ENCODE data around the gene ADCY3.

ADCY3 gene

DNA sequence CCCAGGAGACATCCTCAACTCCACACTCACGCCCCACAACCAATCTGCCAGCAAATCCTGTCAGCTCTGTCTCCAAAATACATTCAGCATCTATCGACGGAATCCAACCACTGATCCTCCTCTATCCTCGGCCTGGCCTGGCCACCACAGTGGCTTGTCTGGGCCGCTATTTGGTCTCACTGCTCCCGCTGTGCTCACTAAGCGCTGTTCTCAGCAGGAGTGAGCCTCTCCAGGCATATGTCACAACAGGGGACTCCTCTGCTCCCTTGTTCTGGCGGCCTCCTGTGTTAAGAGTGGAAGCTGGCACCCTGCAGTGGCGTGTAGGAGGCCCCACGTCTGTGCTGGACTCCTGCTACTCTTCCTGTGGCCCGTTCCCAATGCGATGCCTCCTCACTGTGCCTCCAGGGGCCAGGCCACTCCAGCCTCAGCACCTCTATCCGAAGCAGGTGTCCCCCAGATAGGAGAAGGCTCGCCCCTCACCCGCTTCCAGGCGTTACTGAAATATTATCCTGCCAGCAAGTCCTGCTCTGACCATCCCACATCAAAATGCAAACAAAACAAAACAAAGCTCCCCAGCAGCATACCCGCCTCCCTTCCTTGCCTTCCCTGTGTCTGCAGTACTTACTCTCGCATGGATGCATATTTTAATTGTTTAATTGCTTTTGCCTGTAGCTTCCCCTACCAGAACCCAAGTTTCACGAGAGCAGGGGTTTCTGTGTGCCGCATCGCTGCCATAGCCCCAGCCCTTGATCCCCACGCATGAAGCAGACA lies 86.9 kb downstream of the ADCY3 start:
- TF ChIP-seq TCF12 (IDR thresholded peaks at IDR 0.05; ENCODE audit: low read depth) (peak; percentile 96), TAF1 (IDR thresholded peaks at IDR 0.05; ENCODE audit: low read depth) (no peak), CEBPB (IDR thresholded peaks at IDR 0.05) (peak; percentile 71), FOXM1 (IDR thresholded peaks at IDR 0.05; ENCODE audit: borderline replicate concordance, low read depth) (0 out of 2 replicates have a peak, but pooled peaks have one; percentile 64), TEAD4 (IDR thresholded peaks at IDR 0.05) (peak; percentile 81), ZBTB7A (IDR thresholded peaks at IDR 0.05; ENCODE audit: low read depth) (no peak), YY1 (IDR thresholded peaks at IDR 0.05; ENCODE audit: low read depth) (no peak), CREB1 (IDR thresholded peaks at IDR 0.05; ENCODE audit: low read depth) (no peak), EP300 (IDR thresholded peaks at IDR 0.05; ENCODE audit: borderline replicate concordance) (peak; percentile 90), RAD21 (IDR thresholded peaks at IDR 0.05; ENCODE audit: low read depth) (peak; percentile 21; the same call in 1 of the 2 replicates), NFIC (IDR thresholded peaks at IDR 0.05) (peak; percentile 87), EGR1 (IDR thresholded peaks at IDR 0.05) (peak; percentile 21; the same call in 1 of the 2 replicates)
- TF ChIP-seq, protein P1, sequence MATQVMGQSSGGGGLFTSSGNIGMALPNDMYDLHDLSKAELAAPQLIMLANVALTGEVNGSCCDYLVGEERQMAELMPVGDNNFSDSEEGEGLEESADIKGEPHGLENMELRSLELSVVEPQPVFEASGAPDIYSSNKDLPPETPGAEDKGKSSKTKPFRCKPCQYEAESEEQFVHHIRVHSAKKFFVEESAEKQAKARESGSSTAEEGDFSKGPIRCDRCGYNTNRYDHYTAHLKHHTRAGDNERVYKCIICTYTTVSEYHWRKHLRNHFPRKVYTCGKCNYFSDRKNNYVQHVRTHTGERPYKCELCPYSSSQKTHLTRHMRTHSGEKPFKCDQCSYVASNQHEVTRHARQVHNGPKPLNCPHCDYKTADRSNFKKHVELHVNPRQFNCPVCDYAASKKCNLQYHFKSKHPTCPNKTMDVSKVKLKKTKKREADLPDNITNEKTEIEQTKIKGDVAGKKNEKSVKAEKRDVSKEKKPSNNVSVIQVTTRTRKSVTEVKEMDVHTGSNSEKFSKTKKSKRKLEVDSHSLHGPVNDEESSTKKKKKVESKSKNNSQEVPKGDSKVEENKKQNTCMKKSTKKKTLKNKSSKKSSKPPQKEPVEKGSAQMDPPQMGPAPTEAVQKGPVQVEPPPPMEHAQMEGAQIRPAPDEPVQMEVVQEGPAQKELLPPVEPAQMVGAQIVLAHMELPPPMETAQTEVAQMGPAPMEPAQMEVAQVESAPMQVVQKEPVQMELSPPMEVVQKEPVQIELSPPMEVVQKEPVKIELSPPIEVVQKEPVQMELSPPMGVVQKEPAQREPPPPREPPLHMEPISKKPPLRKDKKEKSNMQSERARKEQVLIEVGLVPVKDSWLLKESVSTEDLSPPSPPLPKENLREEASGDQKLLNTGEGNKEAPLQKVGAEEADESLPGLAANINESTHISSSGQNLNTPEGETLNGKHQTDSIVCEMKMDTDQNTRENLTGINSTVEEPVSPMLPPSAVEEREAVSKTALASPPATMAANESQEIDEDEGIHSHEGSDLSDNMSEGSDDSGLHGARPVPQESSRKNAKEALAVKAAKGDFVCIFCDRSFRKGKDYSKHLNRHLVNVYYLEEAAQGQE (IDR thresholded peaks at IDR 0.05; ENCODE audit: low read depth), result no peak
- TF ChIP-seq, protein P2, sequence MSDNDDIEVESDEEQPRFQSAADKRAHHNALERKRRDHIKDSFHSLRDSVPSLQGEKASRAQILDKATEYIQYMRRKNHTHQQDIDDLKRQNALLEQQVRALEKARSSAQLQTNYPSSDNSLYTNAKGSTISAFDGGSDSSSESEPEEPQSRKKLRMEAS (IDR thresholded peaks at IDR 0.05), result peak; percentile 54
- TF ChIP-seq, protein P3, sequence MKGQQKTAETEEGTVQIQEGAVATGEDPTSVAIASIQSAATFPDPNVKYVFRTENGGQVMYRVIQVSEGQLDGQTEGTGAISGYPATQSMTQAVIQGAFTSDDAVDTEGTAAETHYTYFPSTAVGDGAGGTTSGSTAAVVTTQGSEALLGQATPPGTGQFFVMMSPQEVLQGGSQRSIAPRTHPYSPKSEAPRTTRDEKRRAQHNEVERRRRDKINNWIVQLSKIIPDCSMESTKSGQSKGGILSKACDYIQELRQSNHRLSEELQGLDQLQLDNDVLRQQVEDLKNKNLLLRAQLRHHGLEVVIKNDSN (IDR thresholded peaks at IDR 0.05), result no peak

DNA sequence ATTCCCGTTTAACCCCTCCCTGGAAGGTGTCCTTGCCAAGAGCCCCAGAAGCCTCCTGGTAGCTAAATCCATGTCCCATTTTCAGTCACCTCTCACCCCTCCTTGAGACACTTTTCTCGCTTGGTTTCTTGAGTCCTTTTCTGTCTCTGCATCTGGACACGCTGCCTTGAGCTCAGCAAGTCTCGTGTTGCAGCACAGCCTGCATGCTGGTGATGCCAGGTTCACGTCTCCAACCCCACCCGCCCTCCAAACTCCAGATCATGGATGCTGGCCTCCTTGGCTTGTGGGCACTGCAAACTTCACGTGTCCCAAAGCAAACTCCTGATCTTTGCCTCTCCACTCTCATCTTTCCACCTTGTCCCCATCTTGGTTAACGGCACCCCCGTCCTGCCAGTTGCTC lies 87.5 kb downstream of the ADCY3 start:
- TF ChIP-seq YY1 (IDR thresholded peaks at IDR 0.05; ENCODE audit: low read depth), result 0 out of 2 replicates have a peak, but pooled peaks have one; percentile 10
- TF ChIP-seq EGR1 (IDR thresholded peaks at IDR 0.05), result no peak
- peak; percentile 18; the same call in 1 of the 2 replicates for TF ChIP-seq TAF1 (IDR thresholded peaks at IDR 0.05; ENCODE audit: low read depth)
- TF ChIP-seq, protein P2 (IDR thresholded peaks at IDR 0.05), result peak; percentile 45; the same call in 1 of the 2 replicates
- TF ChIP-seq ZBTB7A (IDR thresholded peaks at IDR 0.05; ENCODE audit: low read depth), result 0 out of 2 replicates have a peak, but pooled peaks have one; percentile 7

DNA sequence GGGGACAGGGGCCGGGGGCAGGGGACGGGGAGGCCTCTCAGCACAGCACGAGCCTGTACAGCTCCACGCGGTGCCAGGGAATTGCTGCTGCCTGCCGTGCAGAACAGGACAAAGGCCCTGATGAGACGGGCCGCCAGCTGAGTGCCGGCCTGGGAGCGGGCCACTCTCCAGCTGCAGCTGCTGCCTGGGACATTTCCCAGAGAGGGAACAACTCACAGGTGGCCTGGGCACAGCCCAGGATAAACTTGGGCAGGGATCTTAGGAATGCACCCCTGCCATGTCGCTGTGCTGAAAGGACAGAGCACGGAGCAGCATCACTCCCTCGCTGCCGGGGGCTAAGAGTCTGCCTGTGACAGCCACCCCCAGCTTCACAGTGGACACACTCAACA lies 88.0 kb downstream of the ADCY3 start:
- TF ChIP-seq NFIC (IDR thresholded peaks at IDR 0.05) (peak; percentile 74), YY1 (IDR thresholded peaks at IDR 0.05; ENCODE audit: low read depth) (peak; percentile 11; the same call in 1 of the 2 replicates), RAD21 (IDR thresholded peaks at IDR 0.05; ENCODE audit: low read depth) (no peak), EP300 (IDR thresholded peaks at IDR 0.05; ENCODE audit: borderline replicate concordance) (peak; percentile 75), ZBTB7A (IDR thresholded peaks at IDR 0.05; ENCODE audit: low read depth) (no peak), CEBPB (IDR thresholded peaks at IDR 0.05) (no peak), FOXM1 (IDR thresholded peaks at IDR 0.05; ENCODE audit: borderline replicate concordance, low read depth) (peak; percentile 54; the same call in 1 of the 2 replicates), TCF12 (IDR thresholded peaks at IDR 0.05; ENCODE audit: low read depth) (peak; percentile 95), TEAD4 (IDR thresholded peaks at IDR 0.05) (peak; percentile 59)

DNA sequence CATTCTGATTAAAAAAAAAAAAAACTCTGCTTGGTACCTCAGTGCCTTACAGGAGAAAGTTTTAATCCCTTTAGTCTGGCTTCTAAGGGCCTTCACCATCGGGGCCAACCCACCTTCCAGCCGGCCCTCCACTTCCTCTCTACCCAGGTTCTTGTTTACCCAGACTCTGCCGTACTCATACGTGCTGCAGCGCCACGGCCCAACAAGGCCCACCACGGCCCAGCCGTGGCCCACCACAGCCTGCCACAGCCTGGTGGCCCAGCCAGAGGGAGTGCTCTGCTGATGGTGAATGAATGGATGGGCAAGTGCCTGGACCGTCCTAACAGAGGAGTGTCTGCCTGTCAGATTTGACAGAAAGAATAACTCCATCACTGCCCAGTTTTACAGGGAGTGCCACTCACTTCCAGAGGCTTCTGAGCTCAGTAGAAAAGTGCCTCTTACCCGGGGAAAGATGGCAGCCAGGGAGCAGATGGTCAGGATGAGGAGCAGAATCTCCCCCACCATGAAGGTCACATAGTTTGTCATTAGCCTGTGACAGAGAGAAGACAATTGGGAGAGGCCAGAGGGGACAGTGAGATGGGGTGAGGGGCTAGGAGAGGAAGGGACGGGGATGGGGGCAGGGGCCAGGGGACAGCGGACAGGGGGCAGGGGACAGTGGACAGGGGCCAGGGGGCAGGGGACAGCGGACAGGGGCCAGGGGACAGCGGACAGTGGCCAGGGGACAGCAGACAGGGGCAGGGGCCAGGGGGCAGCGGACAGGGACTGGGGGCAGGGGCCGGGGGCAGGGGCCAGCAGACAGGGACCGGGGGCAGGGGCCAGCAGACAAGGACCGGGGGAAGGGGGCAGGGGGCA lies 88.6 kb downstream of the ADCY3 start:
- TF ChIP-seq, protein P2 (IDR thresholded peaks at IDR 0.05), result no peak
- TF ChIP-seq TEAD4 (IDR thresholded peaks at IDR 0.05), result no peak
- TF ChIP-seq TAF1 (IDR thresholded peaks at IDR 0.05; ENCODE audit: low read depth), result no peak
- TF ChIP-seq EP300 (IDR thresholded peaks at IDR 0.05; ENCODE audit: borderline replicate concordance), result no peak
- TF ChIP-seq, protein P1 (IDR thresholded peaks at IDR 0.05; ENCODE audit: low read depth), result no peak
- TF ChIP-seq YY1 (IDR thresholded peaks at IDR 0.05; ENCODE audit: low read depth), result no peak
- no peak for TF ChIP-seq FOXM1 (IDR thresholded peaks at IDR 0.05; ENCODE audit: borderline replicate concordance, low read depth)
- TF ChIP-seq, protein P3 (IDR thresholded peaks at IDR 0.05), result no peak
- no peak for TF ChIP-seq EGR1 (IDR thresholded peaks at IDR 0.05)
- no peak for TF ChIP-seq TCF12 (IDR thresholded peaks at IDR 0.05; ENCODE audit: low read depth)
- no peak for TF ChIP-seq NFIC (IDR thresholded peaks at IDR 0.05)
- TF ChIP-seq RAD21 (IDR thresholded peaks at IDR 0.05; ENCODE audit: low read depth), result no peak
- TF ChIP-seq ZBTB7A (IDR thresholded peaks at IDR 0.05; ENCODE audit: low read depth), result no peak
